PFSK-1 (cell line): ENCODE results near the gene NPM3.

Experiments used
- FOXP2 ChIP-seq: optimal IDR thresholded peaks from 2 replicates; pipeline ENCODE3; 2011; ENCODE audit warnings: borderline replicate concordance, control low read depth, inconsistent platforms; ENCODE audit not compliant: insufficient read depth; ENCODE audit errors: extremely low read length, extremely low read depth
- POLR2AphosphoS5 ChIP-seq: IDR thresholded peaks from 2 replicates; pipeline ENCODE4 v1.6.1; 2012; ENCODE audit warnings: low read depth, mild to moderate bottlenecking, control low read depth, low read length, moderate library complexity
- REST ChIP-seq, 2 experiments: IDR thresholded peaks; 2 replicates each; pipeline versions ENCODE4 v1.6.1 to v1.8.0; 2011 to 2012; ENCODE audit warnings: low read depth in 2 of 2, low read length in 2 of 2, control low read depth in 1 of 2, inconsistent platforms in 1 of 2, mild to moderate bottlenecking in 1 of 2, moderate library complexity in 1 of 2; ENCODE audit not compliant: insufficient read depth in 1 of 2
- SIN3A ChIP-seq: IDR thresholded peaks from 2 replicates; pipeline ENCODE4 v1.6.1; 2012; ENCODE audit warnings: mild to moderate bottlenecking, low read length, moderate library complexity, borderline replicate concordance; ENCODE audit not compliant: insufficient read depth
- TAF1 ChIP-seq: IDR thresholded peaks from 2 replicates; pipeline ENCODE4 v1.6.1; 2012; ENCODE audit warnings: low read length, control low read depth, borderline replicate concordance; ENCODE audit not compliant: insufficient read depth

DNA sequence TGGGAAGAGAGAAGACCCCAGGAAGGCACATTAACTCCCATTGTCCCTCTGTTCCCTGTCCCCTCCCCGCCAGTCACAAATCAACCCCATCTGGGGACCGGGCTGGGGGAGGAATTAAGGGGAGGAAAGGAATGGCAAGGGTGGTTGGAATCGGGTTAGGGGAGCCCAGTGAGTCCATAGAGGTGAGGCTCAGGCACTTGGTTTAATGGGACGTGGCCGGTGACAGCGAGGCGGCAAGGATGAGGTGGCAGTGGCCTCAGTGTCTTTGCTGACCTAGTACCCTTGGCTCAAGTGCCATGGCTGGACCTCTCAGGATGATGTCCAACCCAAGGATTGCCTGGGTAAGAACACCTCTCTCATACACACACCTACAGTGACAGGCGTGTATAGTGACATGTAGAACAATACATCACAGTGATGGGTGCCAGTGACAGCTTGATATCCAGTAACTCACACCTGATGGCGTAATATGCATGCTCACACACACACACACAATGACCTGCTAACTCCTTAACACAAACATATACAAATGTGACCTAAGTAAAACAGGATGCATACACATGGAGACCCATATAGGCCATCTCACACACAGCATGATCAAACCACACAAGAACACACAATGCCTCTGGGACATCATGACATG is 48.0 kb upstream of the NPM3 start:
- TF ChIP-seq SIN3A (no peak), POLR2AphosphoS5 (no peak), REST (IDR thresholded peaks at IDR 0.05; ENCODE audit: insufficient read depth in 1 of 2, low read depth in 2 of 2, low read length in 2 of 2) (no peak), FOXP2 (no peak), TAF1 (no peak)
